GM11168 (cell line): ENCODE results near the gene LRRTM4.
"Not testable (repeated sequence)": the region's sequence is repeated elsewhere in the genome, so short reads cannot be mapped to it uniquely, and the experiment has no call there.

Source experiments
- in situ Hi-C: fragments of 300-500 bp; cut with MboI; formaldehyde crosslinking; loops from one replicate; pipeline ENCODE4 v1.12.0; 2022; ENCODE audit warnings: low sequenced_read_pairs; ENCODE audit not compliant: unreplicated experiment

LRRTM4 gene

DNA sequence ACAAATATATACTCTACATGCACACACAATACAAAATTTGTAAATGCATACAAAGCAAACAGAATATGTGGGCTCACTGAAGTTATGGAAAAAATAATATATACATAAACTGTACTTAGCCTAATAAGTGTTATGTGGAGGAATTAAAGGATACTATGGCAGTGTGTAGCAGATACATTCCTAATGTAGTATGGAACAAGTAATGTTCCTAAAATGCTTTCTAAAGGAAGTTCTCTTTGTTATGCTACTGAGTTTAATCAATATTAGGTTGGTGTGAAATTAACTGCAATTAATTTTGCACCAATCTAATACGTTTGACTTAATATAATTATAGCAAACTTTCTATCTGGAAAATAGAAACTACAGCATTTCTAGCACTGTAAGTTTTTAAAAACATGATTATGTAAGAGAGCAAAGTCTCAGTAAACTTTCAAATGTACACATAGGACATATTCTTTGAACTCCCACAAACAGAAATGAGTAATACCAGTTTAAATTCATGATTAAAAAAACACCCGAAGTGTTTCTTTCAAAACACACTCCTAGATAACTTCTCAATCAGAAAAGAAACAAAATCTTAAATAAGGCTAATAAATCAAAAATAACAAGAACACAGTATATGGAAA lies 331.3 kb downstream of the LRRTM4 start:
- in situ Hi-C loops, result no loop called here

- in situ Hi-C loops, result no loop called here
These were observed 337.1 kb downstream of the LRRTM4 start for GRCh38 chr2:77185052-77185451.

- in situ Hi-C loops, result no loop called here
These were observed 342.9 kb downstream of the LRRTM4 start for GRCh38 chr2:77179297-77179696.

DNA sequence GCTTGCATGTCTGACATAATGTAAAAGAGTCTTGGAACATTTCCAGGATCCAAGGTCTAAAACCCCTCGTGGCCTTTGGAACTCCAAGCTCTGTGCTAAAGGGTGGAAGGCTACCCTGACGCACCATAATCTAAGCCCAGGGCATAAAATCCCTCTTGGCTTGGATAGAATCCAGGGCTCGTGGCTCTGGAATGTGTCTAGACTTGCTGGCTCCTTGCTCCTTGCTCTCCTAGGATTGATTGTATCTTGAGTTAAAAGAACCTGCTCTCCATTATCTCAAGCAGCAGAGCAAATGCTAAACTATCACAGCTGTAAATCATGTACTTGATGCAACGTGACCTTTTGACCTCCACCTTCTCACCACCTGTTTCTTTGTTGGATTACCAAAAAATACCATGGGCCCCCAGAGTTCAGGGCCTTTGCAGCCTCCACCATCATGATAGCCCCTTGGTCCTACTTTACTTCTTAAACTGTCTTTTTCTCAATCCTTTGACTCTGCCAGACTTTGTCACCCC lies 346.9 kb downstream of the LRRTM4 start:
- in situ Hi-C loops, result not testable (repeated sequence)

DNA sequence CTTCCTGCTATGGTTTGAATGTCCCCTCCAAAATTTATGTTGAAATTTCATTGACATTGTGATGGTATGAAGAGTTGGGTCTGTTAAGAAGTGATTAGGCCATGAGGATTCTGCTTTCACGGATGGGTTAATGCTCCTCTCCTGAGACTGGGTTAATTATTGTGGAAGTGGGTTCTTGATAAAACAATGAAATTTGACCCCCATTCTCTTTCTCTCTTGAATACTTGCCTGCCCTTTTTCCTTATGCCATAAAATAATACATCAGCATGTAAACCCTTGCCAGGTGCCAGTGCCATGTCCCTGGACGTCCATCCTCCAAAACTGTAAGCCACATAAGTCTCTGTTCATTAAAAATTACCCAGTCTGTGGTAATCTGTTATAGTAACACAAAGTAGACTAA lies 352.8 kb downstream of the LRRTM4 start:
- in situ Hi-C loops, result no loop called here

- in situ Hi-C loops, result not testable (repeated sequence)
These were observed 358.2 kb downstream of the LRRTM4 start for GRCh38 chr2:77164021-77164420.

GRCh38 chr2:77161009-77161408 lies 361.2 kb downstream of the LRRTM4 start:
- in situ Hi-C loops, result no loop called here

GRCh38 chr2:77156599-77156998 lies 365.6 kb downstream of the LRRTM4 start:
- in situ Hi-C loops, result no loop called here

DNA sequence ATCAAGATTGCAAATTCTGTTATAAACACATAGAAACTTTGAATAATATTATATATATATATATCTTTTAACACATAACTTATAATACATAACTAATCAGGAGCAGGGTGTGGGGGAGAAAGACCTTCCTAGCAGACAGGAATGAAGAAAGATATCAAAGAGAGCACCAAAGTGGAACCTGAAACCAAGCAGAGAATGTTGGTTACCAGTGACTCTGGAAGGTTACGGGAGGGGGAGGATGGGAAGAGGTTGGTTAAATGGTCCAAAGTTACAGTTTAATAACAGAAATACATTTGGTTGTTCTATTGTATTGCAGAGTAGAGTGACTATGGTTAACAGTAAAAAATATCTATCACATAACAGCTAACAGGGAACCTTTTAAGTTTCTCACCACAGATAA lies 366.7 kb downstream of the LRRTM4 start:
- in situ Hi-C loops, result no loop called here

DNA sequence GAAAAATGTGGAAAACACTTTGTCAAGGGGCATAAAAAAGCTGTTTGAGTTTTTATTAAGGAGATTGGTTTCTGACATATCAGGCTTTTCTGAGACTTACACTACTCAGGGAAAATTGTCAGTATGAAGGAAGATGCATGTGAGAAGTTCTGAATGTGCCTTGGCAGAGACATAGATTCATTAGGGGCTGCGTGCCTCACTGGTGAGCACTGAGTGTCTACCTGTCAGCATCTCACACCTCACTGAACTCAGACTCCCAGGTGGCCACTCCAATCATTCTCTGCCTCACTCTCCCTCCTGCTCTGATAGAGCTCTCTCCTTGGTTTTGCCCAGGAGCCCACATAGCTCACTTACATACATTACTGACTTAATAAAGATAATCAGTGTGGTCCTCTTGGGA lies 372.6 kb downstream of the LRRTM4 start:
- in situ Hi-C loops, result no loop called here

GRCh38 chr2:77147153-77147552 lies 375.0 kb downstream of the LRRTM4 start:
- in situ Hi-C loops, result no loop called here

DNA sequence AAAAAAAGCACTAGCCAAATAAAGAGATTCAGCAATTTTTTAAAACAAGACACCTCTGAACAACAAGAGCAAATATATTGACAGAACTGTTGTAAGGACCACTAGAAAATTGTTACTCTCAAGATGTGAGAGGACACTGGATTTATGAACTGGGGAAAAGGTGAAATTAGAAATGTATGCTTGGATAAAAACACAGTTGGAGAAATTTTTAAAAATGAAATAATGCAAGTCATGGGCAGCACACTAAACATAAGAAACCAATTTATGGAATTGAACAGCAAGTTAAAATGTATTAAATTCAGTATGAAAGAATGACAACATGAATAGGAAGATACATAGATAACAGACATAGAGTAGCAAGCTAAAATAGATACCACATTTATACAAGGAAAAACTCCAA lies 377.4 kb downstream of the LRRTM4 start:
- in situ Hi-C loops, result no loop called here

DNA sequence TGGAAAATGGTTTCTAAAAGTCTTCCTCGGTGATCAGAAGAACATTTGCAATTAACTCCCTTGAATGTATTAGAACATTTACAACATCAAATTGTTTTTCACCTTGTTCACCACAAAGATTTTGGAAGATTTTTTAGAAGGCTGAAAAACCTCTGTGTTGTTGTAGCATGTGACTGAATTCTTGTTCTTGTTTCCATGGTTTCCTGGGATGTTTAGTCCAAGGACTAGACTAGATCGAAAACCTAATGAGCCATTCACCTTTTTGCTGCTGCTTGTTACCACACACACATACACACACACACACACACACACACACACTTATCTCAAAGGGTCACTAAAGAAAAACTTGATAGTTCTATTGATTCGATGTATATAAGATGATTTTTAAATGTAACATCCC lies 380.0 kb downstream of the LRRTM4 start:
- in situ Hi-C loops, result no loop called here

- in situ Hi-C loops, result not testable (repeated sequence)
These were observed 393.7 kb downstream of the LRRTM4 start for GRCh38 chr2:77128479-77128878.

GRCh38 chr2:77127345-77127744 lies 394.8 kb downstream of the LRRTM4 start:
- in situ Hi-C loops, result no loop called here

- in situ Hi-C loops, result no loop called here
These were observed 400.7 kb downstream of the LRRTM4 start for GRCh38 chr2:77121518-77121917.

- in situ Hi-C loops, result no loop called here
These were observed 402.8 kb downstream of the LRRTM4 start for GRCh38 chr2:77119333-77119732.

- in situ Hi-C loops, result no loop called here
These were observed 413.3 kb downstream of the LRRTM4 start for GRCh38 chr2:77108915-77109314.

DNA sequence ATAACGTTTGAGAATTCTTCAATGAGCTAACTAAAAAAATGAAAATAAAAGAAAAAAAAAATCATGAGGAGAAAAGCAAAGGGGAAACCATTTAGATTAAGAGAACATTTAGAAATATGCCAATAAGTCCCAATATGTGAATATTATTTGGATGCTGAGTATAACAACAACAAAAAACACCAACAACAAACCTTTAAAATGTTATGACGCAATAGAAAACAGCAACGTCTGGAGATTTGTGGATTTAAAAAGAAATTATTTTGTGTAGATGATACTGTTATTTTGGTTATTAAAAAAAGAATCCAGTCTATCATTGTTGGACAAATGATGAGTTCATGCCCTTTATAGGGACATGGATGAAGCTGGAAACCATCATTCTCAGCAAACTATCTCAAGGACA lies 417.2 kb downstream of the LRRTM4 start:
- in situ Hi-C loops, result no loop called here

GRCh38 chr2:77104554-77104953 lies 417.6 kb downstream of the LRRTM4 start:
- in situ Hi-C loops, result no loop called here

DNA sequence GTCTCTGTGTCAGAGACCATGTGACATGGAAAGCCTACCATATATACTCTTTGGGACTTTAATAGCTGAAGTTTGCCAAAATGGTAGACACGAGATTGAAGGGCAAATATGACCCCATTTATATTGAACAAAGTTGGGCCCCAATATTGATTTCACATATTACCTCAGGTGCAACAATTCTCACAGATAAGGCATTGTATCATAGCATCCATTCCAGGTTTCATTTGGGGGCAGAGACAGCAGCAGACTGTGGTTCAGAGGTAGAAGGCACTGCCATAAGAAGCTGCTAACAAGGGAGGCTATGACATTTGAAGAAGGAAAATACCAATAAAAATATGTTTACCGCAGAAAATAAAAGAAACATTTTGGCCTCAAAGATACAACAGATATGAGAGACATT lies 419.2 kb downstream of the LRRTM4 start:
- in situ Hi-C loops, result no loop called here

DNA sequence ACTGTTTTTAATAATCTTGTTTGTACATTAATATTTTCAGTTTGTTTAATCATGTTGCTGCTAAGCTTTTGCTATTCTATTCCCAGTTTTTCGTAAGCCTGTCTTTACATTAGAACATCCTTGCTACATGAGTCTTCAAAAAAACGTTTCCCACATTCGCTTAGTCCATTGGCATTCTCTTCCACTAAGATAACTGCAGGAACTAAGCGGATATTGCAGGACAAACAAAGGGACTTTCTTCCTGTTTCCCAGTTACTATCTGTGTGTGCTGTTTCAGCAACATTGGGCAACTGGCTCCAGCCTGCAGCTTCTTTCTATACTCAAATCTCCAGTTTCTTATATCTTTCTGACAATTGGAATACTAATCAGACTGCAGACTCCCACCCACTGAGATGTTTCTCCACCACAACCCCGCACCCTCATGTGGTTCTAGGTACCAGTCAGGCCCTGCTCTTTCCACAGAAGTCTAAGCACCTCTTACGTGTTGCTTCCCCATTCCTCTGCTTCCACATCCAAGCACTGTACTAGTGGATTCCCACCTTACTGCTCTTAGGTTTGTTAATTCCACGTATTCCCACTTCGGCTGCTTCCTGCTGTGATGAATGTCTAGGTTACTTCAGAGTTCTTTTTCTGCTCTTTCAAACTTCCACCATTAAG lies 420.3 kb downstream of the LRRTM4 start:
- in situ Hi-C loops, result no loop called here
